Smooth muscle cell (in vitro differentiated cells): ENCODE measurements around the gene NDUFS6. TPM values are rescaled to one million over a fixed set of nuclear protein-coding genes. Genes with fewer than 3 reads are reported as not detected.

Experiments
- DNase-seq: peaks from one replicate; lab custom pipeline; 2025; ENCODE audit not compliant: unreplicated experiment; lab: John Stamatoyannopoulos, UW
- H2AFZ ChIP-seq: fragments of 200-600 bp; sonication (generic); 2 replicates; pipeline ENCODE4 v1.6.0; 2016; ENCODE audit warnings: antibody characterized with exemption, low read depth, mild to moderate bottlenecking
- H3F3A ChIP-seq: fragments of 200-600 bp; sonication (generic); 2 replicates; pipeline ENCODE4 v1.6.0; 2017; ENCODE audit warnings: antibody characterized with exemption, low read depth
- H3K27ac ChIP-seq: fragments of 200-600 bp; sonication (generic); 2 replicates; pipeline ENCODE4 v1.5.1; 2016; ENCODE audit warnings: low read depth, mild to moderate bottlenecking
- H3K27me3 ChIP-seq: fragments of 200-600 bp; sonication (generic); 2 replicates; pipeline ENCODE4 v1.6.1; 2016; ENCODE audit warnings: low read depth, mild to moderate bottlenecking
- H3K36me3 ChIP-seq: fragments of 200-600 bp; sonication (generic); 2 replicates; pipeline ENCODE4 v1.5.1; 2016; ENCODE audit warnings: low read depth
- H3K4me1 ChIP-seq: fragments of 200-600 bp; sonication (generic); 2 replicates; pipeline ENCODE4 v1.5.1; 2016; ENCODE audit warnings: low read depth
- H3K4me2 ChIP-seq: fragments of 200-600 bp; sonication (generic); 2 replicates; pipeline ENCODE4 v1.6.0; 2016; ENCODE audit warnings: mild to moderate bottlenecking
- H3K4me3 ChIP-seq: fragments of 200-600 bp; sonication (generic); 2 replicates; pipeline ENCODE4 v1.5.1; 2016; ENCODE audit warnings: mild to moderate bottlenecking
- H3K79me2 ChIP-seq: fragments of 200-600 bp; sonication (generic); 2 replicates; pipeline ENCODE4 v1.6.0; 2016; ENCODE audit warnings: low read depth, mild to moderate bottlenecking
- H3K9ac ChIP-seq: fragments of 200-600 bp; sonication (generic); 2 replicates; pipeline ENCODE4 v1.6.0; 2016; ENCODE audit warnings: low read depth
- H3K9me3 ChIP-seq: fragments of 200-600 bp; sonication (generic); replicated peaks from 2 replicates; pipeline ENCODE4 v1.5.1; 2016; ENCODE audit warnings: low read depth
- H4K20me1 ChIP-seq: fragments of 200-600 bp; sonication (generic); 2 replicates; pipeline ENCODE4 v1.6.0; 2016; ENCODE audit warnings: low read depth
- CTCF ChIP-seq: fragments of 200-600 bp; sonication (generic); IDR thresholded peaks from 2 replicates; pipeline ENCODE4 v1.5.1; 2017; ENCODE audit warnings: borderline replicate concordance, mild to moderate bottlenecking, antibody characterized with exemption; ENCODE audit not compliant: insufficient read depth, poor library complexity, severe bottlenecking
- WGBS: methylation state at CpG from one replicate; pipeline ENCODE4 v1.1.7; 2016; ENCODE audit warnings: low lambda C conversion rate; 5-methylcytosine and 5-hydroxymethylcytosine counted together
- polyA plus RNA-seq: library from polyadenylated mRNA; unstranded; fragments of >200 nt; fragmentation: Nextera tagmentation; extraction: Ambion mirVana; gene quantifications from 2 replicates; pipeline ENCODE4 v1.2.1, GENCODE V29; 2016
- total RNA-seq: library from RNA; depleted of rRNA; stranded (reverse); fragments of >200 nt; gene quantifications from 2 replicates; pipeline ENCODE4 v1.2.3, GENCODE V29; 2014

The NDUFS6 gene
- total and polyA plus RNA-seq, 2 experiments from 2014 or later, result 50.8 to 146 TPM

- Histone ChIP-seq H3K27me3 (no peaks in the 10 kb centered on the region), H3K79me2 (no peaks in the 10 kb centered on the region), H3F3A (no peaks in the 10 kb centered on the region), H3K4me1 (no peaks in the 10 kb centered on the region), H4K20me1 (peaks cover 3% of the 10 kb centered on the region), H3K9ac (no peak overlapping the region), H3K27ac (no peak overlapping the region), H3K4me3 (no peak overlapping the region), H3K9me3 (no peaks in the 10 kb centered on the region), H3K36me3 (peaks cover 6% of the 10 kb centered on the region), H3K4me2 (no peak overlapping the region), H2AFZ (no peak overlapping the region)
- 81% methylated on average over 5 of the region's 5 CpGs for WGBS
- DNase-seq, result no peak
- no peak for TF ChIP-seq CTCF
Measured at GRCh38 chr5:1818784-1819183, 17.6 kb downstream of the NDUFS6 start.

GRCh38 chr5:1819458-1819857 lies 18.3 kb downstream of the NDUFS6 start:
- TF ChIP-seq CTCF, result no peak
- no peak overlapping the region for H3K27ac ChIP-seq
- H3K79me2 ChIP-seq, result no peaks in the 10 kb centered on the region
- DNase-seq, result no peak
- no peaks in the 10 kb centered on the region for H3F3A ChIP-seq
- peaks cover 6% of the 10 kb centered on the region for H3K36me3 ChIP-seq
- no peaks in the 10 kb centered on the region for H3K27me3 ChIP-seq
- no peaks in the 10 kb centered on the region for H3K4me1 ChIP-seq
- WGBS, result 93% methylated on average over 2 of the region's 2 CpGs
- H3K9me3 ChIP-seq, result no peaks in the 10 kb centered on the region
- no peak overlapping the region for H3K4me2 ChIP-seq
- no peak overlapping the region for H3K9ac ChIP-seq
- no peak overlapping the region for H2AFZ ChIP-seq
- no peak overlapping the region for H3K4me3 ChIP-seq
- peaks cover 5% of the 10 kb centered on the region for H4K20me1 ChIP-seq

- H3K79me2 ChIP-seq, result no peaks in the 10 kb centered on the region
- no peak overlapping the region for H3K4me3 ChIP-seq
- H3K36me3 ChIP-seq, result no peaks in the 10 kb centered on the region
- H3K4me2 ChIP-seq, result no peak overlapping the region
- no peaks in the 10 kb centered on the region for H3F3A ChIP-seq
- no peak overlapping the region for H2AFZ ChIP-seq
- WGBS, result 90% methylated on average over 12 of the region's 12 CpGs
- no peak overlapping the region for H3K9ac ChIP-seq
- H3K27ac ChIP-seq, result no peak overlapping the region
- peaks cover 5% of the 10 kb centered on the region for H4K20me1 ChIP-seq
- H3K27me3 ChIP-seq, result no peaks in the 10 kb centered on the region
- no peaks in the 10 kb centered on the region for H3K9me3 ChIP-seq
- TF ChIP-seq CTCF, result no peak
- DNase-seq, result no peak
- no peaks in the 10 kb centered on the region for H3K4me1 ChIP-seq
Measured at GRCh38 chr5:1820381-1820780, 19.2 kb downstream of the NDUFS6 start.

GRCh38 chr5:1820926-1821325 lies 19.7 kb downstream of the NDUFS6 start:
- Histone ChIP-seq H3K27me3 (no peaks in the 10 kb centered on the region), H3K9ac (no peak overlapping the region), H3K9me3 (no peaks in the 10 kb centered on the region), H3K27ac (no peak overlapping the region), H3K79me2 (no peaks in the 10 kb centered on the region), H3K4me3 (no peak overlapping the region), H2AFZ (no peak overlapping the region), H3K4me1 (no peaks in the 10 kb centered on the region), H3F3A (no peaks in the 10 kb centered on the region), H3K4me2 (no peak overlapping the region), H4K20me1 (peaks cover 5% of the 10 kb centered on the region), H3K36me3 (no peaks in the 10 kb centered on the region)
- DNase-seq, result no peak
- TF ChIP-seq CTCF, result no peak
- 98% methylated on average over 4 of the region's 4 CpGs for WGBS
